HL-60/S4 (cell line): Measurements from ENCODE around the gene SLC16A9.
"Not testable (repeated sequence)": the region's sequence is repeated elsewhere in the genome, so short reads cannot be mapped to it uniquely, and the experiment has no call there.

Source experiments
- in situ Hi-C: fragments of 300-500 bp; cut with MboI; formaldehyde crosslinking; loops from 2 replicates; pipeline ENCODE4 v1.14.3; 2022; ENCODE audit warnings: low sequenced_read_pairs

The SLC16A9 gene

GRCh38 chr10:59677253-59677831 lies 32.3 kb downstream of the SLC16A9 start:
- in situ Hi-C loops = no loop called here

GRCh38 chr10:59675812-59676211 lies 33.8 kb downstream of the SLC16A9 start:
- in situ Hi-C loops = no loop called here

GRCh38 chr10:59674215-59674836 lies 35.3 kb downstream of the SLC16A9 start:
- in situ Hi-C loops = no loop called here

DNA sequence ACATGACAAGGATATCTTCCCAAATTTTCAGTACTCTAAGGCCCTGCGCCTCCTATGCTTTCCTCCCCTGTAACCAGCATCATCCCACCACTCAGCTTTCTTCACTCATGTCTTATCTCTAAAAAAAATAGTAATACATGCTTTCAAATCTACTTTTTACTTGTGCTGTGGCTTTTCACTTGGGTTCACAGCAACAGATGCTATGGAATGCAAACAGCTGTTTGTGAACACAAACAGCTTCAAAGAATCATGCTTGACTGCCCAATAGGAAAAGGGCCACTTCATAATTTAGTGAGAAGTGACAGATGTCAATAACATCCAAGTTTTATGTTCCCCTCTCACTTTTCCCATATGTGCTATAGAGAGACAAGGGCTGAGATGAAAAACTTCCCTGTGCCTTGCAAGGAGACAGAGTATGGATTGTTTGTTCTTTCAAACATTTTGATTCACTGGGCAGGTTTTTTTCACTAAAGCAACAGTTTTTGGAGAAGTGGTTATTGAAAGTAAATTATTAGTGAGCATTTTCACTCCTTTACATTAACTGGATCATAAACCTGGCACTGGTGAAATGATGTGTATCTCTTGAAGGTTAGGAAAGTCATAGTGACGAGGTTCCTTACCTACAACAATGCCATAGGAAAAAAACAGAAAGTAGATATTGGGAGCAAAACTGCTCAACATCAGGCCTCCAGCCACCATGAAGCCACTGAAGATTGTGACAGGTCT lies 37.3 kb downstream of the SLC16A9 start:
- in situ Hi-C loops = no loop called here

DNA sequence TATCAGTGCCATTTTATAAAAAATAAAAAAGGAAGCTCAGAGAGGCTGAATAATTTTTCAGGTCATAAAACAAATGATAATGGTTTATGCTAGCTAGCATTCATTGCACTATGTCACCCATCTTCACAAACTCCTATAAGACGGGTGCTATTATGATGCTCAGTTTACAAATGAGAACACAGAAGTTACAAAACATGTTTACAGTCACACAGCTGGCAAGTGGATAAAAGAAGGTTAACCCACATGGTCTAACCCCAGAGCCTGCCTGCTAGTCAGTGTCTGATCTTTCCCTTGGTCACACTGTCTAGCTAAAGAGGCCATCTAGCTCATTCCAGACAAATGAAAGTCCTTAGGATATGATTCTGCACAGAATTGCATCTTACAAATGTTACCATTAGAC lies 39.4 kb downstream of the SLC16A9 start:
- in situ Hi-C loops = no loop called here

GRCh38 chr10:59668096-59668495 lies 41.6 kb downstream of the SLC16A9 start:
- in situ Hi-C loops = no loop called here

GRCh38 chr10:59666310-59666709 lies 43.3 kb downstream of the SLC16A9 start:
- in situ Hi-C loops = no loop called here

- in situ Hi-C loops = not testable (repeated sequence)
Observed at GRCh38 chr10:59663213-59663612, 46.4 kb downstream of the SLC16A9 start.

DNA sequence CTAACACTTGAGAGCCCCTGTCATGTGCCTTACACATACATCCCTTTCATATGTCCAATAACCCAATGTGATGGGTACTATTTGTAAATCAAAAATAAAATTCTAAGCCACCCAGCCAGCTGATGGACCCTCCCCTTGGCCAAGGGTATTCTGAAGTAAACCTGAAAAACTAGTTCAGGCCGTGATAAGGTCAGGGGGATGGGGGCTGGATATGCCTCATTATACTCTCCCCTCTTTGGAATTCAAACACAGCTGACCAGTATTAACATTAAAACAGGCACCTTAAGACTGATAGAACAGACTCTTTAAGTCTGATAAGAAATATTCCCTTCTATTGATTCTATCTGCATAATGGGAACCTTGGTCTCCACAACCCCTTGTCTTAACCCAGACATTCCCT lies 51.9 kb downstream of the SLC16A9 start:
- in situ Hi-C loops = no loop called here

DNA sequence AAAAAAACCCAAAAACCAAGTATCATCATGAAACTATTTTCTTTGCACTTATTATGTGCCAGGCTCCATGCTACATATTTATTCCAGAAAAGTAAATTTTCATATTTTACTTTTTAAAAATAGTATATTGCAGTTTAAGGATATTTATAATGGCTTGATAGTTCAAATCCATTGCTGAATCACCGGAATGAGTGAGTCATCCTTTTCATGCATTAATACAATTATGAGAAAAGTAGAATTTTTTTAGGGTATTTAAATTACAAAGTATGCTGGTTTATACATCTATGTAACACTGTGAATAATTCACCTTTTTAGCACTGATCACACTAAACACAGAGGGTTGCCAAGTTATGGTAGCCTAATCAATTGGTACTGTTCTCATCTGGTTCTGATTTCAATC lies 54.3 kb downstream of the SLC16A9 start:
- in situ Hi-C loops = no loop called here

DNA sequence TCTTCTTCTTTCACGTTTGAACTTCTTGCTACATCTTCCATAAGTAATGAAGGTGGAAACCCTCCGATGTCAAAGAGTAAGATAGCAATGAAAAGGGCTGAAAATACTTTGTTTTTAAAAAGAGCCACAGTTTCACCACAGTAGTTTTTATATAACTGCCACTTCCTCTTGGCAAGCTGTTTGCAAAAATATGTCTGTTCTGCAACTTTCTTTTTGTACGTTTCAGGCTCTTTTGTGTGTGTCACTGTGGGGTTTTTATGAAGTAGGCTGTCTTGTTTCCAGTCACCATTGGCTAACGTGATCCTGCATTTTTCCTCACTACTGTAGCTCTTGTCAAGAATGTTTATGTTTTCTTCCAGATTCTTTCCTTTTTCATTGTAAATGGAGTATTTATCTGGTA lies 55.6 kb downstream of the SLC16A9 start:
- in situ Hi-C loops = no loop called here

GRCh38 chr10:59651902-59652301 lies 57.7 kb downstream of the SLC16A9 start:
- in situ Hi-C loops = no loop called here

DNA sequence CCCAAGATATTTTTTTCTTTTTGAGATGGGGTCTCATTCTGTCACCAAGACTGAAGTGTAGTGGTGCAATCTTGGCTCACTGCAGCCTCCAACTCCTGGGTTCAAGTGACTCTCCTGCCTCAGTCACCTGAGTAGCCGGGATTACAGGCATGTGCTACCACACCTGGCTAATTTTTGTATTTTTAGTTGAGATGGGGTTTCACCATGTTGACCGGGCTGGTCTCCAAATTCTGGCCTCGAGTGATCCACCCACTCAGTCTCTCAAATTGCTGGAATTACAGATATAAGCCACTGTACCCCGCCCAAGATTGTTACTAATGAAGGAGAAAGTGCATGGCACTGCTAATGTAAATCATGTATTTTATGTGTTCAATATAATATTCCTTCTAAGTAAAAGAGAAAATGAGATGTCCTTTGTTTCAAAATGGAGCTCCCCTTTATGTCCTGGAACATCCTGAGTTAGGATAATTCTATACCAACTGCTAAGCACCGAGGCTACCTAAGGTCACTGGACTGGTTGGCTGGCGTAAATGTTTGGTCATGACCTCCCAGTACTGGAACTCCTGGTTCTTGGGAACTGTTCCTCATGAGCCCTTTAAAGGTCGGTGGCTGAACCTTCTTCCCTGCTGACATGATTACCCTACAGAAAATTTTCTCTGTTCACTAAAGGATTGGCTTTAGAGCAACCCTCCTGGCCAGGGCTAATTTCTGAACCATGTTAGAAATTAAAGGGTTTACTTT lies 59.9 kb downstream of the SLC16A9 start:
- in situ Hi-C loops = loop anchor here (25.0 kb wide), 1 partner anchor 163 kb away; no protein-coding TSS in a partner anchor

GRCh38 chr10:59648711-59649201 lies 60.9 kb downstream of the SLC16A9 start:
- in situ Hi-C loops = loop anchor here (25.0 kb wide), 1 partner anchor 164 kb away; no protein-coding TSS in a partner anchor

DNA sequence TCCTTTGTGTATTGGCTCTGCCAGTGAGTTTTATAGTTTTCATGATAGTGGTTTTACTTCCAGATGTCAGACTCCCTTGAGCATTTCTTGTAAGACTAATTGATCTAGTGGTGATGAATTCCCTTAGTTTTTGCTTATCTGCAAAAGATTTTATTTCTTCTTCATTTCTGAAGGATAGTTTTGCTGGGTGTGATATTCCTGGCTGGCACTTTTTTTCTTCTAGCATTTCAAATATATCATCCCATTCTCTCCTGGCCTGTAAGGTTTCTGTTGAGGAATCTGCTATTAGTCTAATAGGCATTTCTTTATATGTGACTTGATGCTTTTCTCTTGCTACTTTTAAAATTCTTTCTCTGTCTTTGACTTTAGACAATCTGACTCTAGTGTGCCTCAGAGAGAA lies 64.8 kb downstream of the SLC16A9 start:
- in situ Hi-C loops = loop anchor here (25.0 kb wide), 1 partner anchor 167 kb away; no protein-coding TSS in a partner anchor

DNA sequence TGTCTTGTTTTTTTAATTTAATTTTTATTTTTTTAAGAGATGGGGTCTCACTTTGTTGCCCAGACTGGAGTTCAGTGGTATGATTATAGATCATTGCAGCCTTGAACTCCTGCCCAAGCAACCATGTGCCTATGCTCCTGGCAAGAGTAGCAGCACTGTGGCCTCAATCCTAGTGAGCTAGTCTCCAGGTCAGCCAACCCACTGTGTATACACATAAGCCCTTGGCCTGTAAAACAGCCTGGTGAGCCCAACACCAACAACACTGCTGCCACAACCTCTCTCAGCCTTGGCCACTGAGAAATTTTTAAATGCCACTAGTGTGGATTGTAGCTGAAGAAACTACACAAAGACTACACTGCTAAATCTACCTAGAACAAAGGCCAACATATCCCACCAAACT lies 68.0 kb downstream of the SLC16A9 start:
- in situ Hi-C loops = loop anchor here (25.0 kb wide), 1 partner anchor 171 kb away; no protein-coding TSS in a partner anchor

- in situ Hi-C loops = loop anchor here (10.0 to 25.0 kb wide), 2 partner anchors 177 to 399 kb away; no protein-coding TSS in a partner anchor
Observed at GRCh38 chr10:59635502-59636290, 74.0 kb downstream of the SLC16A9 start.

- in situ Hi-C loops = loop anchor here (10.0 to 25.0 kb wide), 2 partner anchors 178 to 401 kb away; no protein-coding TSS in a partner anchor
Observed at GRCh38 chr10:59634102-59634501, 75.5 kb downstream of the SLC16A9 start.

DNA sequence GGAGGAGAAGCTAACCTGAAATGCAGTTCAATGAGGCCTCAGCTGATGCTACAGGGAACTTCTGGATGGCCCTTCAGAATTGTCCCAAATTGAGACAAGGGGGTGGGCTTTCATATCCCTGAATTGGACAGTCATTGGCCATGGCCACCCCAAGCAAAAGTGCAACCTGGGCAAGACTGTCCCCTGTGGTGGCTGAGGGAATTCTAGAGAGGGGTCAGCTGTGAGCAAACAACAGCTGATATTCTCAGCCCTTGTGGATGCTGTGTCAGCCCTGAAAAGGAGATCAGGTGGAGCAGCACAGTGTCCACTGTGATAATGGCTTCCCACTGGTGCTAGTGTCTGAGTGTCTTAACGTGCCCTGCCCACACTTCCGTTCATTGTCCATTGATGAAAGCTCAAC lies 76.6 kb downstream of the SLC16A9 start:
- in situ Hi-C loops = loop anchor here (10.0 to 25.0 kb wide), 2 partner anchors 179 to 402 kb away; no protein-coding TSS in a partner anchor
